Thyroid gland (tissue), 4 donors: ENCODE measurements around the gene FXR2.

ENCODE experiments used
- POLR2A ChIP-seq, 2 donors: fragments of 450-650 bp; IDR thresholded peaks; one replicate each; pipeline ENCODE4 v1.6.1; 2017; ENCODE audit warnings: antibody characterized with exemption in 2 of 2, mild to moderate bottlenecking in 2 of 2, moderate library complexity in 1 of 2
- TF ChIP-seq, protein P1 (sequence below), 6 experiments: fragments of 200-600 bp in 3 of 6; fragments of 450-650 bp in 3 of 6; sonication (generic) in 3 of 6; IDR thresholded peaks; one replicate each; pipeline ENCODE4 v1.5.1; 2016 to 2019; ENCODE audit warnings: antibody characterized with exemption in 6 of 6, mild to moderate bottlenecking in 2 of 6, inconsistent platforms in 1 of 6, moderate library complexity in 1 of 6

DNA sequence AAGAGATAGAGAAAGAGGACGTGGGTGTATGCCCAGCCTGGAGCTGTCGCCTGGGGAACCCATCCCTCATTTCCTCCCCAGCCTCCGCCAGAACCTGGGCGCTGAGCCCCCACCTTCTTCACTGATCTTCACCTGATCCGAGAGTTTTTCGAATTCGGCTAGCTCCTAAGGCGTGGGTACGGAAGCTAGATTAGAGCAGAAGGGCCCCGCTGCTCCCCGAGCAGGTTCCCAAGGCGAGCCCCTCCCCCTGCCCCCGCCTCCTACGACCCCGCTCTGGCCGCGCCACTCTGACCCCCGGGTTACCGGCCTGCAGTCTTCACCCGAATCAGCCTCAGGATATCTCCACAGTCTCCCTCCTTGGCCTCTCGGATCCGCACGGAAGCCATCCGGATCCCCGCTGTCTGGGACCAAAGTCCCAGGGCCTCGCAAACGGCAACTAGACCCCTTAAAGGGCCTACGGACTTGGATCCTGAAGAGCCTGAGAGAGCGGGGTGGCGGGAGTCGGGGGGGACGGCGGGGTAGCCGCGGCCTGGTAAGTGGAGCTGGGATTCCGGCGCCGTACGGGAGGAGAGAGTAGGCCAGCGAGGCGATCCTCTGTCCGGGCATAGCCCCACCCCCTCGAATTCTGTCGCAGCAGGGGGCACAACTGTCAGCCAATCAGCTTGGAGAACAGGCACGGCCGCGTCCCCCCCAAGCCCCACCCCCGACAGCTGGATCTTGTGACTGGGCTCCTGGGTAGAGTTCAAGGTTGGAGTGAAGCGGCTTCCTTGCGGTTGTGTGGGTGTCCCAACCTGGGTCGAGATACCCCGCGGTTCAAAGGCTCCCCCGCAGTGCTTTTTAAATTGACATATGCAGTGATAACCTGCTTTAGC, 12.8 kb upstream of the FXR2 start, which contains the start of gene SAT2:
- TF ChIP-seq, protein P1, sequence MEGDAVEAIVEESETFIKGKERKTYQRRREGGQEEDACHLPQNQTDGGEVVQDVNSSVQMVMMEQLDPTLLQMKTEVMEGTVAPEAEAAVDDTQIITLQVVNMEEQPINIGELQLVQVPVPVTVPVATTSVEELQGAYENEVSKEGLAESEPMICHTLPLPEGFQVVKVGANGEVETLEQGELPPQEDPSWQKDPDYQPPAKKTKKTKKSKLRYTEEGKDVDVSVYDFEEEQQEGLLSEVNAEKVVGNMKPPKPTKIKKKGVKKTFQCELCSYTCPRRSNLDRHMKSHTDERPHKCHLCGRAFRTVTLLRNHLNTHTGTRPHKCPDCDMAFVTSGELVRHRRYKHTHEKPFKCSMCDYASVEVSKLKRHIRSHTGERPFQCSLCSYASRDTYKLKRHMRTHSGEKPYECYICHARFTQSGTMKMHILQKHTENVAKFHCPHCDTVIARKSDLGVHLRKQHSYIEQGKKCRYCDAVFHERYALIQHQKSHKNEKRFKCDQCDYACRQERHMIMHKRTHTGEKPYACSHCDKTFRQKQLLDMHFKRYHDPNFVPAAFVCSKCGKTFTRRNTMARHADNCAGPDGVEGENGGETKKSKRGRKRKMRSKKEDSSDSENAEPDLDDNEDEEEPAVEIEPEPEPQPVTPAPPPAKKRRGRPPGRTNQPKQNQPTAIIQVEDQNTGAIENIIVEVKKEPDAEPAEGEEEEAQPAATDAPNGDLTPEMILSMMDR (IDR thresholded peaks at IDR 0.05): no peak
- peak; percentile 41 to 86 for TF ChIP-seq POLR2A (IDR thresholded peaks at IDR 0.05)
